Caco-2 (cell line): Measurements from ENCODE around the gene RIPPLY3. TPM values are rescaled to one million over a fixed set of nuclear protein-coding genes. Genes with fewer than 3 reads are reported as not detected.

Experiments
- BruUV-seq: library from RNA; stranded (reverse); fragments of 400-500 nt; replicated peaks from 2 replicates; lab custom pipeline; 2021; lab: Mats Ljungman, UMichigan
- CTCF ChIA-PET: fragments of 300-600 bp; sonication (Branson Sonifier 250); formaldehyde crosslinking; loops from one replicate; lab custom pipeline; 2022; ENCODE audit warnings: antibody characterized with exemption; lab: Charles Lee
- POLR2A ChIA-PET: fragments of 300-600 bp; sonication (Branson Sonifier 250); formaldehyde crosslinking; loops from one replicate; lab custom pipeline; 2022; ENCODE audit warnings: antibody characterized with exemption; lab: Charles Lee
- DNase-seq, 2 experiments: peaks; one replicate each; pipeline versions ENCODE4 v3.0.0 to v3.0.0-alpha.2; 2020 to 2022
- H3K27me3 ChIP-seq: replicated peaks from 2 replicates; pipeline ENCODE4 v1.6.0; 2011; ENCODE audit warnings: low read length; ENCODE audit not compliant: control insufficient read depth, insufficient read depth
- H3K36me3 ChIP-seq: 2 replicates; pipeline ENCODE4 v1.5.1; 2011; ENCODE audit warnings: low read length; ENCODE audit not compliant: control insufficient read depth, insufficient read depth
- H3K4me1 ChIP-seq: fragments of 250-450 bp; sonication (Bioruptor Pico); 2 replicates; pipeline ENCODE4 v1.5.1; 2020; ENCODE audit warnings: mild to moderate bottlenecking
- H3K4me3 ChIP-seq: 2 replicates; pipeline ENCODE4 v1.5.1; 2011; ENCODE audit warnings: low read depth, mild to moderate bottlenecking, control low read depth, low read length
- H3K9me3 ChIP-seq: fragments of 250-450 bp; sonication (Bioruptor Pico); 2 replicates; pipeline ENCODE4 v1.5.1; 2020; ENCODE audit warnings: mild to moderate bottlenecking, moderate library complexity
- H3K27ac Mint-ChIP-seq: one replicate; pipeline ENCODE4 v1.8.0; 2022; ENCODE audit warnings: mixed read lengths; ENCODE audit not compliant: unreplicated experiment
- H3K27me3 Mint-ChIP-seq: one replicate; pipeline ENCODE4 v1.8.0; 2022; ENCODE audit warnings: mixed read lengths; ENCODE audit not compliant: insufficient read depth, unreplicated experiment
- H3K36me3 Mint-ChIP-seq: one replicate; pipeline ENCODE4 v1.8.0; 2022; ENCODE audit warnings: mild to moderate bottlenecking, mixed read lengths; ENCODE audit not compliant: insufficient read depth, unreplicated experiment
- H3K4me1 Mint-ChIP-seq: one replicate; pipeline ENCODE4 v1.8.0; 2022; ENCODE audit warnings: low read depth, mixed read lengths; ENCODE audit not compliant: unreplicated experiment
- H3K4me3 Mint-ChIP-seq: one replicate; pipeline ENCODE4 v1.8.0; 2022; ENCODE audit warnings: mild to moderate bottlenecking, moderate library complexity, mixed read lengths; ENCODE audit not compliant: unreplicated experiment
- H3K9me3 Mint-ChIP-seq: one replicate; pipeline ENCODE4 v1.8.0; 2022; ENCODE audit warnings: mixed read lengths; ENCODE audit not compliant: unreplicated experiment
- intact Hi-C: fragments of 100-400 bp; cut with micrococcal nuclease; formaldehyde crosslinking; loops from one replicate; pipeline ENCODE4 v1.10.0; 2022; ENCODE audit not compliant: unreplicated experiment
- total RNA-seq: library from RNA; stranded (reverse); gene quantifications from 2 replicates; pipeline ENCODE4 v1.2.3, GENCODE V29; 2022
- TF ChIP-seq, protein P1 (sequence below), 2 experiments: fragments of 200-600 bp in 1 of 2; IDR thresholded peaks; 1 replicate in 1 of 2; 2 replicates in 1 of 2; pipeline versions ENCODE4 v1.5.1 to v1.8.0; 2011 to 2022; ENCODE audit warnings: antibody characterized with exemption in 1 of 2, control low read depth in 1 of 2, inconsistent platforms in 1 of 2, low read depth in 1 of 2, low read length in 1 of 2, mild to moderate bottlenecking in 1 of 2, moderate library complexity in 1 of 2; ENCODE audit not compliant: insufficient read depth in 1 of 2, severe bottlenecking in 1 of 2, unreplicated experiment in 1 of 2

Gene RIPPLY3
- total RNA-seq, 1 experiment from 2014 or later, result 0.91 TPM

DNA sequence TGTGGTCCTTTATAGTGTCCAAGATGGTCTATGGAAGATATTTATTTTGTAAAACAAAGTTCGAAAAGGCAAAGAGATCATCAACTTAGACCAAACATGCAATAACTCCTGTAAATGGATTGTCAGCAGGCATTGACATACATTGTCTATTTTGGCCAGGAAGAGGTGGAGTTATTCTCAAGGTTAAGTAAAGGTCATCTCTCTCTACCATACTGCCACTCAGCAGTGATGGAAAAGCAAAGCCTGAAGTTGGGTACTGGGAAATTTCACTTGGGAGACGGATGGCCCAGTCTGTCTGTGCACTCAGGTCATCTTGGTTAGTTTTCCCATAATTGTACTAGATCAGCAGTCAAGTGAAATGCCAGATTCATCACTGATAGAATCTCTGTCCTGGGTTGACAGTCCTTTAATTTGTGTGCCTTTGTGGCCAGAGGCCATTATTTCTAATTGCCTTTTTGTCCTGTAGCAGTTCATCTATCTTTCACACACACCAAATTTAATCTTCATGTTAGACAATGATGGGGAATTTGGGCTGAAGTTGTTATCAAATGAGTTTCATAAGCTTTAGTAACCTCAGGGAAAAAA lies 48.9 kb downstream of the RIPPLY3 start:
- peaks cover 5% of the 10 kb centered on the region for H3K4me1 ChIP-seq
- intact Hi-C loops, result no loop called here
- H3K27me3 ChIP-seq, result no peaks in the 10 kb centered on the region
- H3K36me3 ChIP-seq, result no peaks in the 10 kb centered on the region
- Mint-ChIP-seq H3K4me1 (peaks cover 5% of the 10 kb centered on the region), H3K27ac (no peak overlapping the region), H3K36me3 (no peaks in the 10 kb centered on the region), H3K27me3 (no peaks in the 10 kb centered on the region), H3K4me3 (no peak overlapping the region), H3K9me3 (peaks cover 12% of the 10 kb centered on the region)
- ChIA-PET POLR2A (no interaction called here), CTCF (no interaction called here)
- DNase-seq, result no peak
- no peaks in the 10 kb centered on the region for H3K9me3 ChIP-seq
- TF ChIP-seq, protein P1, sequence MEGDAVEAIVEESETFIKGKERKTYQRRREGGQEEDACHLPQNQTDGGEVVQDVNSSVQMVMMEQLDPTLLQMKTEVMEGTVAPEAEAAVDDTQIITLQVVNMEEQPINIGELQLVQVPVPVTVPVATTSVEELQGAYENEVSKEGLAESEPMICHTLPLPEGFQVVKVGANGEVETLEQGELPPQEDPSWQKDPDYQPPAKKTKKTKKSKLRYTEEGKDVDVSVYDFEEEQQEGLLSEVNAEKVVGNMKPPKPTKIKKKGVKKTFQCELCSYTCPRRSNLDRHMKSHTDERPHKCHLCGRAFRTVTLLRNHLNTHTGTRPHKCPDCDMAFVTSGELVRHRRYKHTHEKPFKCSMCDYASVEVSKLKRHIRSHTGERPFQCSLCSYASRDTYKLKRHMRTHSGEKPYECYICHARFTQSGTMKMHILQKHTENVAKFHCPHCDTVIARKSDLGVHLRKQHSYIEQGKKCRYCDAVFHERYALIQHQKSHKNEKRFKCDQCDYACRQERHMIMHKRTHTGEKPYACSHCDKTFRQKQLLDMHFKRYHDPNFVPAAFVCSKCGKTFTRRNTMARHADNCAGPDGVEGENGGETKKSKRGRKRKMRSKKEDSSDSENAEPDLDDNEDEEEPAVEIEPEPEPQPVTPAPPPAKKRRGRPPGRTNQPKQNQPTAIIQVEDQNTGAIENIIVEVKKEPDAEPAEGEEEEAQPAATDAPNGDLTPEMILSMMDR (IDR thresholded peaks at IDR 0.05; ENCODE audit: insufficient read depth in 1 of 2, low read depth in 1 of 2, low read length in 1 of 2, severe bottlenecking in 1 of 2, unreplicated experiment in 1 of 2), result no peak
- no peak overlapping the region for H3K4me3 ChIP-seq
- BruUV-seq, result no TSS peak

DNA sequence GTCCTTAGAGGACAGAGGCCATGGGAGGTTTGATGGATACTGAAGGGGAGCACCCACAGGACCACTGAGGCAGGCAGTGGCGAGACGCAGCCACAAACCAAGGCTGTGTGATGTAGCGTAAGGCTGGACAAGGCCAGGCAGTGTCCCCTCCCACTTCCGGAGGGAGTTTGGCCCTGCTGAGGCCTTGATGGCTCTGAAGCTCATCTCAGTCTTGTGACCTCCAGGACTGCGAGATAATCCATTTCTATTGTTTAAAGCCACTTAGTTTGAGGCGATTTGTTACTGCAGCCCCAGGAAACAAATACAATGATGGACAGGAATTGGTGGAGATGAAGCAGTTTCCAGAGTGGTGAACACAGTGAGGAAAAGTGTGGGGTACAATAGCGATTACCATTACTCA lies 51.1 kb downstream of the RIPPLY3 start:
- no TSS peak for BruUV-seq
- DNase-seq, result no peak
- TF ChIP-seq, protein P1 (IDR thresholded peaks at IDR 0.05; ENCODE audit: insufficient read depth in 1 of 2, low read depth in 1 of 2, low read length in 1 of 2, severe bottlenecking in 1 of 2, unreplicated experiment in 1 of 2), result no peak
- H3K4me1 Mint-ChIP-seq, result peaks cover 12% of the 10 kb centered on the region
- peaks cover 12% of the 10 kb centered on the region for H3K9me3 Mint-ChIP-seq
- intact Hi-C loops, result no loop called here
- Histone ChIP-seq H3K9me3 (no peaks in the 10 kb centered on the region), H3K27me3 (no peaks in the 10 kb centered on the region), H3K4me3 (no peak overlapping the region), H3K36me3 (no peaks in the 10 kb centered on the region), H3K4me1 (peaks cover 13% of the 10 kb centered on the region)
- no peaks in the 10 kb centered on the region for H3K36me3 Mint-ChIP-seq
- ChIA-PET POLR2A (no interaction called here), CTCF (no interaction called here)
- H3K4me3 Mint-ChIP-seq, result no peak overlapping the region
- H3K27ac Mint-ChIP-seq, result no peak overlapping the region
- no peaks in the 10 kb centered on the region for H3K27me3 Mint-ChIP-seq

DNA sequence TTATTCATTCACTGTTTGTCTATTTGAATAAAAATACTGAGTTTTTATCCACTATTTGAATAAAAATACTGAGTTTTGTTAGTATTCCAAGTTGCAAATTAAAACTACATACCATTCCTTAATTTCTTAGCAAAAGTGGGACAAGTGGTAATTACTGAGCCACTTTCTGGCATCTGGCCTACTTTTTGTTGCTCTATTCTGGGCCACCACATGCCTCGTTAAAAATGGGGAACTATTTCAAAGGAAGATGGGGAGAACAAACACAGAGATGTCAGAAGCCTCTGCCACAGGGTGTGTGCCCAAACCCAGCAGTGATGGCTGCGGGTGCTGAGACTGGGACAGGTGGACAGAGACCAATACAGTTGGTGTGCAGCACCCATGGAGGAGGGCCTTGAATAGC lies 51.8 kb downstream of the RIPPLY3 start:
- no TSS peak for BruUV-seq
- peaks cover 13% of the 10 kb centered on the region for H3K4me1 ChIP-seq
- POLR2A ChIA-PET, result no interaction called here
- CTCF ChIA-PET, result no interaction called here
- no peaks in the 10 kb centered on the region for H3K27me3 Mint-ChIP-seq
- H3K9me3 Mint-ChIP-seq, result peaks cover 12% of the 10 kb centered on the region
- no peaks in the 10 kb centered on the region for H3K27me3 ChIP-seq
- no peak overlapping the region for H3K27ac Mint-ChIP-seq
- no peaks in the 10 kb centered on the region for H3K36me3 ChIP-seq
- H3K4me3 ChIP-seq, result no peak overlapping the region
- H3K4me1 Mint-ChIP-seq, result peaks cover 12% of the 10 kb centered on the region
- TF ChIP-seq, protein P1 (IDR thresholded peaks at IDR 0.05; ENCODE audit: insufficient read depth in 1 of 2, low read depth in 1 of 2, low read length in 1 of 2, severe bottlenecking in 1 of 2, unreplicated experiment in 1 of 2), result no peak
- no peak overlapping the region for H3K4me3 Mint-ChIP-seq
- intact Hi-C loops, result no loop called here
- no peak for DNase-seq
- H3K36me3 Mint-ChIP-seq, result no peaks in the 10 kb centered on the region
- H3K9me3 ChIP-seq, result no peaks in the 10 kb centered on the region
